Keratinocyte (primary cell): ENCODE measurements around the gene LETMD1. TPM values are rescaled to one million over a fixed set of nuclear protein-coding genes. Genes with fewer than 3 reads are reported as not detected.

ENCODE experiments used
- DNase-seq: peaks from one replicate; pipeline ENCODE4 v3.0.0-alpha.2; 2011; ENCODE audit warnings: low read depth, missing footprints, low spot score
- FAIRE-seq: peaks from 2 replicates; lab custom pipeline; 2011; peaks lifted over from hg19 to GRCh38; lab: Jason Lieb, UNC
- H2AFZ ChIP-seq: 2 replicates; pipeline ENCODE4 v1.6.0; 2012; ENCODE audit warnings: low read length, control low read depth, inconsistent platforms; ENCODE audit not compliant: control insufficient read depth
- H3K27ac ChIP-seq: 2 replicates; pipeline ENCODE4 v1.5.1; 2011; ENCODE audit warnings: low read length; ENCODE audit not compliant: control insufficient read depth, insufficient read depth
- H3K27me3 ChIP-seq: 3 replicates; pipeline ENCODE4 v1.6.0; 2011; ENCODE audit warnings: low read length; ENCODE audit not compliant: control insufficient read depth, insufficient read depth; ENCODE audit errors: extremely low read depth
- H3K36me3 ChIP-seq, 2 experiments: 2 replicates in 1 of 2; 3 replicates in 1 of 2; pipeline ENCODE4 v1.5.1; 2011; ENCODE audit warnings: low read length in 2 of 2, mild to moderate bottlenecking in 1 of 2; ENCODE audit not compliant: control insufficient read depth in 2 of 2, insufficient read depth in 2 of 2; ENCODE audit errors: extremely low read depth in 1 of 2
- H3K4me1 ChIP-seq: 3 replicates; pipeline ENCODE4 v1.5.1; 2011; ENCODE audit warnings: low read length; ENCODE audit not compliant: control insufficient read depth, insufficient read depth; ENCODE audit errors: extremely low read depth
- H3K4me2 ChIP-seq: 3 replicates; pipeline ENCODE4 v1.6.0; 2011; ENCODE audit warnings: low read depth, low read length; ENCODE audit not compliant: control insufficient read depth, insufficient read depth; ENCODE audit errors: extremely low read depth
- H3K4me3 ChIP-seq, 3 experiments: fragments of 200-600 bp in 1 of 3; sonication (generic) in 1 of 3; 2 replicates in 2 of 3; 3 replicates in 1 of 3; pipeline ENCODE4 v1.5.1; 2011 to 2016; ENCODE audit warnings: low read length in 3 of 3, mild to moderate bottlenecking in 3 of 3, control low read depth in 2 of 3, inconsistent platforms in 1 of 3, low read depth in 1 of 3, mixed read lengths in 1 of 3, mixed run types in 1 of 3, moderate library complexity in 1 of 3; ENCODE audit not compliant: control insufficient read depth in 2 of 3, insufficient read depth in 2 of 3; ENCODE audit errors: extremely low read depth in 1 of 3
- H3K79me2 ChIP-seq: 2 replicates; pipeline ENCODE4 v1.6.0; 2012; ENCODE audit warnings: low read length; ENCODE audit not compliant: control insufficient read depth, insufficient read depth
- H3K9ac ChIP-seq: 3 replicates; pipeline ENCODE4 v1.6.0; 2011; ENCODE audit warnings: low read length; ENCODE audit not compliant: control insufficient read depth, insufficient read depth; ENCODE audit errors: extremely low read depth
- H3K9me1 ChIP-seq: 3 replicates; pipeline ENCODE4 v1.6.0; 2011; ENCODE audit warnings: low read length; ENCODE audit not compliant: control insufficient read depth, insufficient read depth; ENCODE audit errors: extremely low read depth
- H3K9me3 ChIP-seq: 2 replicates; pipeline ENCODE4 v1.5.1; 2012; ENCODE audit warnings: low read depth, low read length; ENCODE audit not compliant: control insufficient read depth
- H4K20me1 ChIP-seq: 3 replicates; pipeline ENCODE4 v1.6.0; 2011; ENCODE audit warnings: low read length; ENCODE audit not compliant: control insufficient read depth, insufficient read depth; ENCODE audit errors: extremely low read depth
- EZH2 ChIP-seq: IDR thresholded peaks from one replicate; pipeline ENCODE4 v1.6.1; 2012; ENCODE audit warnings: inconsistent platforms, mild to moderate bottlenecking, low read length, moderate library complexity
- dilution Hi-C: fragments of 300-500 bp; cut with MboI; formaldehyde crosslinking; loops from one replicate; pipeline ENCODE4 v1.7.0; 2020; ENCODE audit warnings: low sequenced_read_pairs; ENCODE audit not compliant: extremely low pct_ligation_motif_present
- polyA plus RNA-seq, 5 experiments: library from polyadenylated mRNA; depleted of rRNA in 3 of 5; stranded (reverse) in 3 of 5; stranded (forward) in 1 of 5; unstranded in 1 of 5; fragments of >200 nt; gene quantifications; 1 replicate in 1 of 5; 2 replicates in 3 of 5; 3 replicates in 1 of 5; pipeline versions ENCODE4 v1.2.1 to v1.2.3, GENCODE V29; 2011 to 2012; ENCODE audit warnings: missing spikeins in 2 of 5, low read depth in 1 of 5, low replicate concordance in 1 of 5
- TF ChIP-seq, protein P1 (sequence below), 3 experiments: IDR thresholded peaks in 1 of 3; conservative IDR thresholded peaks in 1 of 3; optimal IDR thresholded peaks in 1 of 3; 2 replicates in 2 of 3; 3 replicates in 1 of 3; pipeline versions ENCODE3 to v1.5.1; 2011; ENCODE audit warnings: low read length in 3 of 3, mild to moderate bottlenecking in 3 of 3, moderate library complexity in 2 of 3, control low read depth in 1 of 3, inconsistent platforms in 1 of 3; ENCODE audit not compliant: insufficient read depth in 2 of 3; ENCODE audit errors: extremely low read depth in 1 of 3

Gene LETMD1
- polyA plus RNA-seq, 1 donor (not counting 4 experiments of a cell fraction or from before 2014, with no cell fraction given), result 51.1 TPM

DNA sequence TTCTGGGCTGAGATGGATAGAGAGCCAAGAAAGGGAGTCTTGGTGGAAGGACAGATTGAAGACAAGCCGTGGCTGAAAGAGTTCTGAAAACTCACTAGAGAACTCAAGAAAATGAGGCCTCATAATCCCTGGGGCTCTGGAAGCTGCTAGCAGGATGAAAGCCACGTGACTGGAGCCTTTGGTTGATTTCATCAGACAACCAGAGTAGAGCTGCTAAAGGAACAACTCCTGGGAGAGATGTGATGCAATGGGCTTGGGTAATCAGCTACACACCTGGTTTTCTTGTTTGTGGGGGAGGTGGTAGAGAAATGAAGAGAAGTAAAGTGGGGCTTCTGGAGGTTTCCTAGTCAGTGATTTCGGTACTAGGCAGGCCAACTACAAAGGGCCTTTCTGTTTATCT, 21.9 kb downstream of the LETMD1 start:
- peaks cover 21 to 31% of the 10 kb centered on the region in 2 experiments for H3K36me3 ChIP-seq
- no peak overlapping the region for H3K9ac ChIP-seq
- no peak overlapping the region for H3K4me2 ChIP-seq
- H3K79me2 ChIP-seq, result no peaks in the 10 kb centered on the region
- H3K9me3 ChIP-seq, result no peaks in the 10 kb centered on the region
- no peaks in the 10 kb centered on the region for H4K20me1 ChIP-seq
- H3K27ac ChIP-seq, result no peak overlapping the region
- peaks cover 3% of the 10 kb centered on the region for H3K4me1 ChIP-seq
- FAIRE-seq (no peak), DNase-seq (no peak)
- H2AFZ ChIP-seq, result no peak overlapping the region
- dilution Hi-C loops, result no loop called here
- H3K9me1 ChIP-seq, result no peaks in the 10 kb centered on the region
- TF ChIP-seq, protein P1, sequence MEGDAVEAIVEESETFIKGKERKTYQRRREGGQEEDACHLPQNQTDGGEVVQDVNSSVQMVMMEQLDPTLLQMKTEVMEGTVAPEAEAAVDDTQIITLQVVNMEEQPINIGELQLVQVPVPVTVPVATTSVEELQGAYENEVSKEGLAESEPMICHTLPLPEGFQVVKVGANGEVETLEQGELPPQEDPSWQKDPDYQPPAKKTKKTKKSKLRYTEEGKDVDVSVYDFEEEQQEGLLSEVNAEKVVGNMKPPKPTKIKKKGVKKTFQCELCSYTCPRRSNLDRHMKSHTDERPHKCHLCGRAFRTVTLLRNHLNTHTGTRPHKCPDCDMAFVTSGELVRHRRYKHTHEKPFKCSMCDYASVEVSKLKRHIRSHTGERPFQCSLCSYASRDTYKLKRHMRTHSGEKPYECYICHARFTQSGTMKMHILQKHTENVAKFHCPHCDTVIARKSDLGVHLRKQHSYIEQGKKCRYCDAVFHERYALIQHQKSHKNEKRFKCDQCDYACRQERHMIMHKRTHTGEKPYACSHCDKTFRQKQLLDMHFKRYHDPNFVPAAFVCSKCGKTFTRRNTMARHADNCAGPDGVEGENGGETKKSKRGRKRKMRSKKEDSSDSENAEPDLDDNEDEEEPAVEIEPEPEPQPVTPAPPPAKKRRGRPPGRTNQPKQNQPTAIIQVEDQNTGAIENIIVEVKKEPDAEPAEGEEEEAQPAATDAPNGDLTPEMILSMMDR (optimal IDR thresholded peaks at IDR 0.05 in 1 of 3, IDR thresholded peaks at IDR 0.05 in 1 of 3, conservative IDR thresholded peaks at IDR 0.05 in 1 of 3; ENCODE audit: extremely low read depth in 1 of 3, insufficient read depth in 2 of 3, low read length in 3 of 3), result no peak
- TF ChIP-seq EZH2, result no peak
- H3K4me3 ChIP-seq, result no peak overlapping the region
- H3K27me3 ChIP-seq, result no peaks in the 10 kb centered on the region

DNA sequence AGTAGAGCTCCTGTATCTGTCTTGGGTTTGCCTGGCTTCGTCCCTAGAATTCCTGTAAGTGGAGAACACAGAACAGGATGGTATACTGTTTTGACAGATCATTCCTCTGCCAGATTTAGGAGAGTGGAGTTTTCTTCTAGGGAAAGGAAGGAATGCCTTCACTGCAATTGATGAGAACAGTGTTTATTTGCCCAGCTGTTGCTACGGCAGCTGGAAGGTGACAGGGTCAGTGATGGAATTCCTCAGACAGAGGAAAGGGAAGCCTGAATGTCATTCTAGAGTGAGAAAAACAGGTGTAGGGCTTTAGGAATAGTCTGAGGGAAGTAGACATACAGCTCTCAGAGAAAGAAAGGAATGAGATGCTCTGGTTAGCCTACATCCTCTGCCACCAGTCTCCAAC, 23.5 kb downstream of the LETMD1 start:
- no peaks in the 10 kb centered on the region for H4K20me1 ChIP-seq
- no peak overlapping the region for H3K4me2 ChIP-seq
- no peak overlapping the region for H3K9ac ChIP-seq
- TF ChIP-seq EZH2, result no peak
- TF ChIP-seq, protein P1 (optimal IDR thresholded peaks at IDR 0.05 in 1 of 3, IDR thresholded peaks at IDR 0.05 in 1 of 3, conservative IDR thresholded peaks at IDR 0.05 in 1 of 3; ENCODE audit: extremely low read depth in 1 of 3, insufficient read depth in 2 of 3, low read length in 3 of 3), result no peak
- no peaks in the 10 kb centered on the region for H3K27me3 ChIP-seq
- H3K9me1 ChIP-seq, result no peaks in the 10 kb centered on the region
- DNase-seq (no peak), FAIRE-seq (no peak)
- H3K9me3 ChIP-seq, result no peaks in the 10 kb centered on the region
- H2AFZ ChIP-seq, result no peak overlapping the region
- dilution Hi-C loops, result no loop called here
- no peak overlapping the region for H3K27ac ChIP-seq
- peaks cover 5% of the 10 kb centered on the region for H3K79me2 ChIP-seq
- peaks cover 3% of the 10 kb centered on the region for H3K4me1 ChIP-seq
- peaks cover 21 to 30% of the 10 kb centered on the region in 2 experiments for H3K36me3 ChIP-seq
- no peak overlapping the region for H3K4me3 ChIP-seq
